Astrocyte (in vitro differentiated cells and primary cell): ENCODE data around the gene SPATA31D1. TPM values are rescaled to one million over a fixed set of nuclear protein-coding genes. Genes with fewer than 3 reads are reported as not detected.

ENCODE experiments used
- DNase-seq: peaks from one replicate; pipeline ENCODE4 v3.0.0-alpha.2; 2010; ENCODE audit warnings: low read depth
- FAIRE-seq: peaks from 2 replicates; lab custom pipeline; 2011; peaks lifted over from hg19 to GRCh38; lab: Jason Lieb, UNC
- H2AFZ ChIP-seq: 2 replicates; pipeline ENCODE4 v1.6.0; 2012; ENCODE audit warnings: low read depth, low read length, inconsistent platforms
- H3K27ac ChIP-seq: 2 replicates; pipeline ENCODE4 v1.5.1; 2011; ENCODE audit warnings: low read depth, low read length, inconsistent platforms
- H3K27me3 ChIP-seq: 2 replicates; pipeline ENCODE4 v1.6.0; 2011; ENCODE audit warnings: low read length, inconsistent platforms; ENCODE audit not compliant: insufficient read depth
- H3K36me3 ChIP-seq: 2 replicates; pipeline ENCODE4 v1.5.1; 2011; ENCODE audit warnings: low read length, inconsistent platforms; ENCODE audit not compliant: insufficient read depth
- H3K4me1 ChIP-seq: 2 replicates; pipeline ENCODE4 v1.5.1; 2011; ENCODE audit warnings: low read length, inconsistent platforms; ENCODE audit not compliant: insufficient read depth
- H3K4me2 ChIP-seq: 2 replicates; pipeline ENCODE4 v1.6.0; 2012; ENCODE audit warnings: low read length, inconsistent platforms
- H3K4me3 ChIP-seq: 2 replicates; pipeline ENCODE4 v1.5.1; 2011; ENCODE audit warnings: low read depth, mild to moderate bottlenecking, low read length, inconsistent platforms; ENCODE audit not compliant: insufficient read depth
- H3K79me2 ChIP-seq: 2 replicates; pipeline ENCODE4 v1.6.0; 2012; ENCODE audit warnings: mild to moderate bottlenecking, low read length, inconsistent platforms; ENCODE audit not compliant: insufficient read depth
- H3K9ac ChIP-seq: 2 replicates; pipeline ENCODE4 v1.6.0; 2012; ENCODE audit warnings: mild to moderate bottlenecking, low read length, inconsistent platforms
- H3K9me3 ChIP-seq: 2 replicates; pipeline ENCODE4 v1.5.1; 2012; ENCODE audit warnings: low read depth, mild to moderate bottlenecking, low read length, inconsistent platforms; ENCODE audit not compliant: insufficient read depth
- H4K20me1 ChIP-seq: 2 replicates; pipeline ENCODE4 v1.6.0; 2012; ENCODE audit warnings: low read length, inconsistent platforms; ENCODE audit not compliant: insufficient read depth
- H3K27ac Mint-ChIP-seq: one replicate; pipeline ENCODE4 v1.8.0; 2021; ENCODE audit warnings: mild to moderate bottlenecking, mixed read lengths; ENCODE audit not compliant: unreplicated experiment
- H3K27me3 Mint-ChIP-seq: one replicate; pipeline ENCODE4 v1.8.0; 2021; ENCODE audit warnings: low read depth, mixed read lengths; ENCODE audit not compliant: unreplicated experiment
- H3K36me3 Mint-ChIP-seq: one replicate; pipeline ENCODE4 v1.8.0; 2021; ENCODE audit warnings: low read depth, mixed read lengths; ENCODE audit not compliant: unreplicated experiment
- H3K4me1 Mint-ChIP-seq: one replicate; pipeline ENCODE4 v1.8.0; 2021; ENCODE audit warnings: low read depth, mixed read lengths; ENCODE audit not compliant: unreplicated experiment
- H3K4me3 Mint-ChIP-seq: one replicate; pipeline ENCODE4 v1.8.0; 2021; ENCODE audit warnings: mild to moderate bottlenecking, moderate library complexity, mixed read lengths; ENCODE audit not compliant: unreplicated experiment
- H3K9me3 Mint-ChIP-seq: one replicate; pipeline ENCODE4 v1.8.0; 2021; ENCODE audit warnings: mild to moderate bottlenecking, mixed read lengths; ENCODE audit not compliant: unreplicated experiment
- CTCF ChIP-seq: IDR thresholded peaks from 2 replicates; pipeline ENCODE4 v1.5.1; 2011; ENCODE audit warnings: low read depth, mild to moderate bottlenecking, inconsistent platforms, low read length, moderate library complexity; ENCODE audit not compliant: insufficient read depth
- EZH2 ChIP-seq: IDR thresholded peaks from 2 replicates; pipeline ENCODE4 v1.6.1; 2012; ENCODE audit warnings: mild to moderate bottlenecking, low read length, inconsistent platforms; ENCODE audit not compliant: insufficient read depth
- total RNA-seq: library from RNA; stranded (reverse); gene quantifications from 2 replicates; pipeline ENCODE4 v1.2.1, GENCODE V29; 2021

The SPATA31D1 gene
- total RNA-seq, 1 donor from 2014 or later, result not detected

GRCh38 chr9:82024908-82025307 lies 36.3 kb downstream of the SPATA31D1 start:
- H3K36me3 Mint-ChIP-seq, result no peaks in the 10 kb centered on the region
- H3K4me3 Mint-ChIP-seq, result no peak overlapping the region
- H3K9me3 ChIP-seq, result no peaks in the 10 kb centered on the region
- H2AFZ ChIP-seq, result no peak overlapping the region
- no peak overlapping the region for H3K27ac Mint-ChIP-seq
- no peaks in the 10 kb centered on the region for H3K36me3 ChIP-seq
- no peak overlapping the region for H3K4me2 ChIP-seq
- no peak overlapping the region for H3K9ac ChIP-seq
- H3K79me2 ChIP-seq, result no peaks in the 10 kb centered on the region
- no peak for TF ChIP-seq EZH2
- peaks cover 5% of the 10 kb centered on the region for H3K9me3 Mint-ChIP-seq
- H3K4me3 ChIP-seq, result no peak overlapping the region
- DNase-seq (peak; percentile 71), FAIRE-seq (no peak)
- H3K27ac ChIP-seq, result no peak overlapping the region
- H3K4me1 Mint-ChIP-seq, result peaks cover 7% of the 10 kb centered on the region
- no peaks in the 10 kb centered on the region for H3K27me3 Mint-ChIP-seq
- H3K4me1 ChIP-seq, result peaks cover 9% of the 10 kb centered on the region
- H3K27me3 ChIP-seq, result no peaks in the 10 kb centered on the region
- no peaks in the 10 kb centered on the region for H4K20me1 ChIP-seq

- Histone ChIP-seq H2AFZ (peak overlapping the region; percentile 22), H3K27ac (no peak overlapping the region), H3K4me1 (no peaks in the 10 kb centered on the region), H3K79me2 (no peaks in the 10 kb centered on the region), H3K4me2 (no peak overlapping the region), H4K20me1 (no peaks in the 10 kb centered on the region), H3K9ac (no peak overlapping the region), H3K9me3 (no peaks in the 10 kb centered on the region), H3K36me3 (no peaks in the 10 kb centered on the region), H3K4me3 (no peak overlapping the region), H3K27me3 (no peaks in the 10 kb centered on the region)
- Mint-ChIP-seq H3K4me3 (no peak overlapping the region), H3K9me3 (no peaks in the 10 kb centered on the region), H3K27me3 (no peaks in the 10 kb centered on the region), H3K4me1 (peaks cover 8% of the 10 kb centered on the region), H3K36me3 (no peaks in the 10 kb centered on the region), H3K27ac (no peak overlapping the region)
- DNase-seq, result peak; percentile 82
- TF ChIP-seq CTCF (no peak), EZH2 (no peak)
- FAIRE-seq, result no peak
Measured at GRCh38 chr9:82031538-82032280, 43.1 kb downstream of the SPATA31D1 start.

- H3K9ac ChIP-seq, result no peak overlapping the region
- H3K4me3 Mint-ChIP-seq, result no peak overlapping the region
- no peaks in the 10 kb centered on the region for H3K27me3 ChIP-seq
- H3K4me1 Mint-ChIP-seq, result peaks cover 8% of the 10 kb centered on the region
- no peak overlapping the region for H2AFZ ChIP-seq
- H3K4me2 ChIP-seq, result no peak overlapping the region
- no peak for FAIRE-seq
- H3K27me3 Mint-ChIP-seq, result no peaks in the 10 kb centered on the region
- no peak for TF ChIP-seq EZH2
- TF ChIP-seq CTCF, result no peak
- no peak overlapping the region for H3K27ac Mint-ChIP-seq
- H4K20me1 ChIP-seq, result no peaks in the 10 kb centered on the region
- DNase-seq, result peak; percentile 16
- no peaks in the 10 kb centered on the region for H3K4me1 ChIP-seq
- H3K36me3 Mint-ChIP-seq, result no peaks in the 10 kb centered on the region
- H3K27ac ChIP-seq, result no peak overlapping the region
- no peaks in the 10 kb centered on the region for H3K9me3 Mint-ChIP-seq
- H3K79me2 ChIP-seq, result no peaks in the 10 kb centered on the region
- no peaks in the 10 kb centered on the region for H3K9me3 ChIP-seq
- no peak overlapping the region for H3K4me3 ChIP-seq
- H3K36me3 ChIP-seq, result no peaks in the 10 kb centered on the region
Measured at GRCh38 chr9:82034956-82035731, 46.6 kb downstream of the SPATA31D1 start.
